GM19463 (cell line): ENCODE results near the gene ASNSD1.
A peak's percentile ranks its signal among the peaks of the same experiment; 100 is the strongest.

Source experiments
- ATAC-seq: cut with Tn5 transposase; IDR thresholded peaks from one replicate; pipeline ENCODE4 v1.9.1; 2021; ENCODE audit warnings: mild to moderate bottlenecking, moderate library complexity; ENCODE audit not compliant: unreplicated experiment

ASNSD1 gene

DNA sequence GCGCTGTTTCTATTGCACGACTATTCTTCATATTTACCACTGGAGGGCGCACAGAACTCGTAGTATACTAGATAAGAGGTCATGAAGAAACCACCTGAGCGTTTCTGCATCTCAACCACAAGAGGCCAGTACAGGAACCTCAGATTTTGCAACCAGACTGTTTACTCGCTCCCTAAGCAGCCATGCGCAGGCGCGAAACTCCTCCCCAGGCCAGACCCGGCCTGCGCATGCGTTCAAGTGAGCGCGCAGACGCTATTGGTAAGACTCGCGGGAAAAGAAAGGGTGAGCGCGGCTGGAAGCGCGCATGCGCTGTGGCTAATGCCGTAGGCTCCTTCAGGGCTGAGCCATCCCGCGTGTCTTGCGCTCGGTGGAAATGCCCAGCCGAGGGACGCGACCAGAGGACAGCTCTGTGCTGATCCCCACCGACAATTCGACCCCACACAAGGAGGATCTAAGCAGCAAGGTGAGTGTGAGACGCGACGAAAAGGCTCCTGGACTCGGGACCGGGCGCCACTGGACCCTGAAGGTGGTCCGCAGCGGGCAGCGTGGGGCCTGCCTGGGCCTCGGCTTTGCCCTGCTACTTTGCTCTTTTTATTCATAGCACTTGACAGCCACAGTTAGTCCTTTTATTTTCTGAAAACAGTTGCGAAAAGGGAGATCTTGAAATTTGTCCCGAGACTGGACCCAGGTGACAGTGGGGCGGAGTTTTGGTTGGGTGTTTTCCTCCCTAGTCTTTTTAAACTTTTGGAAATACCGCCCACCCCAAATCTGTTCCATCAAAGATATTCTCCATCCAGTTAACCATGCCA is at the start of gene ASNSD1:
Gene ASNSD1, plus strand, starts transcription at position 312 of the 809 bp plus-strand sequence. CDS start 4,674 bp downstream, outside the sequence.
- peak; percentile 91 for ATAC-seq

GRCh38 chr2:189613077-189613636 is 48.1 kb upstream of the ASNSD1 start:
- no peak for ATAC-seq

DNA sequence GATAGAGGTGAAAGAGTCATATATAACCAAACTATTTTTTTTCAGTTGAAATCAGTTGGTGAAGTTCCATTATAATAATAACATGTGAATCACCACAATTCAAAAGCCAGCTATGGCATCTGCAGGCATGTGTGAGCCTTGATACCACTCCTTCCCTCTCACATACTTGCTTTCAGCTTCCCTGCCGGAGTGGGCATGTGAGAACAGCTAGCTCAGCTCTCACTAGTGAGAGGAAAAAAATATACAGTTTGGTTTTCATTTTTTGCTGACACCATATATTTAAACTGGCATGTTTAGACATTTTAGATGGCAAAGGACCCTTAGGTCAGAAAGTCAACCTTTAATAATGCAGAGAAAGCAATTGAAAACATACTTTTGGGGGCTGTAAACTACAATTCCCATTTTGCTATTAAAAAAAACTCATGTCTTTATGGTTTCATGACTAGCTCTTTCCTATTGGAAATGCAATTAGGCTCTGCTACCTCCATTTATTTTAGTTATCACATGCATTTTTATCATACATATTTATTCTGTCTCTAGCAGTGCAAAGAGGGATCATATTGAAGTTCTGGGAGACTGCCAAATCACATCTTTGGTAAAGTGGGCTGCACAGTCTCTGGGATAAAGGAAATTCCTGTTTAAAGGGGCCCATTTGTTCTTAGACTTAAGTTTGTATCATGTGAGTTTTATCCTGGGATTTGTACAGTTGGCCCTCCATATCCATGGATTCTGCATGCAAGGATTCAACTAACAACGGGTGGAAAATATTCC is 47.4 kb upstream of the ASNSD1 start:
- ATAC-seq: no peak

DNA sequence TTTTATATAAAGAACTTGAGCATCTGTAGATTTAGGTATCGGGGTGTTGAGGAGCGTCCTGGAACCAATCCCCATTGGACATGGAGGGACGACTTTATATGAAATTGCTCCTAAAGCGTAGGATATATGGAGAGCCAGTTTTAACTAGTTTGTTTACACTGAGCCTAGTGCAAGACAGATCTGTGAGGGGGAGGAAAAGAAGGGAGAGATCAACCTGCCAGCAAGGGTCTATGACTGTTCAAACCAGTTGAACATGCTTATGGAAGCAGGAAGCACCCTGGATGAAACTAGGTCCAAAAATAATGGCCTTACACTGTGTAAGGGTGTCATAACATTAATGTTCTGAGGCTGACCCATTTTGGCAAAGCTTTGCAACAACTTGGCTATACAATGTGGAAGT is 46.7 kb upstream of the ASNSD1 start:
- ATAC-seq: no peak

GRCh38 chr2:189618197-189618596 is 43.1 kb upstream of the ASNSD1 start:
- no peak for ATAC-seq

- ATAC-seq: no peak
Measured at GRCh38 chr2:189621781-189622180, 39.5 kb upstream of the ASNSD1 start.

GRCh38 chr2:189623049-189623448 is 38.2 kb upstream of the ASNSD1 start:
- no peak for ATAC-seq

DNA sequence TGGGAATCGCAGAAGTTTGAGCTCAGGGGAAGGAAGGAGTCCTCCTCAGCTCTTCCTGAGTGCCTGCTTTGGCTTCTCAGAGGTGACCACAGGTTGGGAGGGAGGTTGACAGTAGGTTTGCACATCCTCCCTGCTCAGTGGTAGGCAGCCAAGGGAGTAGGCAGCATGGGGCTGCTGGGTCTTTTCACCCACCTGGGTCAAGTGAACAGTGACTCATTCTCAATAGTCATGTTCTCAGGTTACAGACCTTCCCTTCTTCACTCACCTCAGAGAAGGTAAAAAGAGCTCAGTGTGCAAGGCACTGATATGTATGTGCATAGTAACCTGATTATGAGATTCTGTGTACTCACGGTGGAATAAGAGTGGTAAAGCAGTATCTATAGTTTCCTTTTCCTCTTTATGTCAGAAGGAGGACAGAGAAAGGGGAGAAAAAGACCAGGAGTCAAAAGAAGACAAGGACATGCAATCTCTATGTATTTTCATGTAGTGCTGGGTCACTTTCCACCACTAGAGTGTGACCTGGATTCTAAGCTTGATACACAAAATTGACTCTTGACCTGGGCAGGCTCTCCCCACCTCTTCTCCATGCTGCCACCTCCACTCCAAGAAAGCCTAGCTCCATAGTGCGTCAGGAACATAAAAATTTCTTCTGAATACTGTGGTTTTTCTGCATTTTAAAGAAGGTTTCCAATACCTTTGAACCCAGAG is 36.5 kb upstream of the ASNSD1 start:
- no peak for ATAC-seq

GRCh38 chr2:189625636-189626035 is 35.6 kb upstream of the ASNSD1 start:
- no peak for ATAC-seq

- ATAC-seq: no peak
Measured at GRCh38 chr2:189627789-189628188, 33.5 kb upstream of the ASNSD1 start.

DNA sequence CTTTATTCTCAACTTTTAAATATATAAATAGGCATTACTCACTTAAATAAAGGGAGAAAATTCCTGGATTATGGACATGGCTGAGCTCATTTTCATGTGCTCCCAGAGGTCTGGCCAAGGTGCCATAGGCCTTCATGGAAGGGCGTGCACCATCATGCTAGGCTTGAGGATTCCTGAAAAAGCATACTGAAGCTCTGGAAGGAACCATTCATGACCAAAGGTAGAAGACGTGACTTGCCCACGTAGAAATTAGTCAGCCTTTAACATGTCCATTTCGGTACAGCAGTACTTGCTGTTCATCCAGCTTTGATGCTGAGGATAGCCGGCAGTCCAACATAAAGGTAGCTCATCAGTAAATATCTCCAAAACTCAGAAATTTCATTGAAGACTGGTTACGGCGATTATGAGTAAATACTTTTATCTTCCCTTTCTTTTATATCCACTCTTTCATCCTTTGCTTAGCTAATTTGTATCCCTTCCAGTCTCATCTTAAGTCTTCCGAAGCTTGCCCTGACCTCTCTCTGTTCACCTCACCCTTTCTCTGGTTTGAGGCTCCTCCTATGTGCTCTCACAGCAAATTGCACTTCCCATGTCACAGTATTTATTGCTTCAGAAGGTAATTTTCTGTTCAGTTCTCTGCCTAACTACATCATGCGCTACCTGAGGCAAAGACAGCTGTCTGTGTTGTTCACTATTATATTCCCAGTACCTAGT is 32.3 kb upstream of the ASNSD1 start:
- ATAC-seq: no peak

DNA sequence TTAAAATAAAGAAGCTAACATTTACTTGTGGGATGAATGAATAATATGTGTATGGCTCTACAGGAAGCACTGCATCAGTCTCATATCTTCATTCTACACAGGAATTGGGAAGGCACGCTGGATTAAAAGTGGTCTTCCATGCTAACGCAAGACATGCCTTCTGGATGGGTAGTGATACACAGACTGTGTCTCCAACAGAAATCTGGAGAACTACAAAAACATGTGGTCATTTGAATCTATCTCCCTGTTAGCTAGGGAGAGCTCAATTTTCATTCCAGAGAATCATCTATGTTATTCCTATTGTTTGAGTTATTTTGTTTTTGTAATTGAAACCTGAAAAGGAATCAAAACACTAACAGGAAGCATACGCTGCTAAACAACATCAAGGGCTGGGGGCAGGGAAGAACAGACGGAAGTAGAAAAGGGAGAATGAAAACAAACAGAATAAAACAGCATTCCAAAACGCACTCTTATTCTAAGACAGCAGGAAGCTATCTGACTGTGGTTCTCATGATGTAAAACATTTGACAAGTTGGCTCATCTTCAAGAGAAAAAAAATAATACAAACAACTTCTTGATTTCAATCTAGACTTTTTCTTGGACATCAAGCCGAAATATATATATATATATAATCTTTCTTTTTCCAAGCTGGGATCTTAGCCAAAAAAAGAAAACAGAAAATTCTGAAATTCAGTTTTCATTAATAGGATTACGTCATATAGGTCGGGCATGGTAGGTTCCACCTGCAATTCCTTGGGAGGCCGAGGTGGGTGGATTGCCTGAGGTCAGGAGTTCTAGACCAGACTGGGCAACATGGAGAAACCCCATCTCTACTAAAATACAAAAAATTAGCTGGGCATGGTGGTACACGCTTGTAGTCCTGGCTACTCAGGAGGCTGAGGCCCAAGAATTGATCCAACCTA is 31.5 kb upstream of the ASNSD1 start:
- no peak for ATAC-seq

DNA sequence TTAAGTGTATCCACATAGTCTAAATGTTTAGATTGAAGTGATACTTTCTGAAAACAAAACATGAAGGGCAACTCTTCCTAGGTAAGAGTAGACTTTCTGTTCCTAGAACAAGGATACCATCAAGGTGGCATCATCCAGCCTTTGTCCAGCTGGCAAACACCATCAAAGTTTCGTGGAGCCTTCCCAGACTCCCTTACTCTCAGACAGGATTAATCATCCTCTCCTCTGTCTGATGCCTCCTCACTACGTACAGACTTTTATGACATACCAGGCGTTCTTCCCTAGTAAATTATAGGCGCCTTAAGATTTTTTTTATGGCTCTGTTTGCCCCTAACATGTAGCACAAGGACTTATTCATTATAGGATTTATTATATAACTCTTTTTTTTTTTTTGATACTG is 29.4 kb upstream of the ASNSD1 start:
- no peak for ATAC-seq

GRCh38 chr2:189633392-189633811 is 27.9 kb upstream of the ASNSD1 start:
- ATAC-seq: no peak

- ATAC-seq: no peak
Measured at GRCh38 chr2:189635353-189635752, 25.9 kb upstream of the ASNSD1 start.

DNA sequence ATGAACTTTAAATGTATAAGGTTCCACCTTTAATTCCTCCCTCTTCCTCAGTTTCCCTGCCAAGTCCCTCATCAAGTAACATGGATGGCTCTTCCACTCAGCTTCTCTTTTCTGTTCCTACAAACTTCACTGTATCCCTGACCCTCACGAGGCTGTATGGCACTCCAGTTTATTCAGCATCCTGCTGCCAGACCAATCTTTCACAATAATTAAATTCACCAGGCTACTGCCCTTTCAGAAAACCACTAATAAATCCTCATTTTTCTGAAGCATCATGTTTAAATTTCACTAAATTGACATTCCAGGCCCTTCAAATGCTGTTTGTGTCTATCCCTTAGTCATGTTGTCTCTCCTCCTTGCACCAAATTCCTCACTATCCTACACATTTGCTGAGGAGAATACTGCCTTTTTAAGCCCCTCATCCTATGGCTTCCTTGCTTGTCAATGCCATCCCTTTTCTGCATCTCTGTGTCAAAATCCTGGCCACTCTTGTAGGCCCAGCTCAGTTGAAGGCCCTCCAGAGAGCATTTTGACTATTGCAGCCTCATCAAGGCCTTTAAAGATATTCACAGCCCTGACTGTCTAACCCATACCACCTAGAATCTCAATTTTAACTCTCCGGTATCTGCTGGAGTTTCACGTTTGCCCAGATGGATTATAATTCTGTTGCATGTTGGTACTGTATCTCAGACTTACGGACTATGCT is 22.8 kb upstream of the ASNSD1 start:
- no peak for ATAC-seq

GRCh38 chr2:189639007-189639609 is 22.2 kb upstream of the ASNSD1 start:
- no peak for ATAC-seq

DNA sequence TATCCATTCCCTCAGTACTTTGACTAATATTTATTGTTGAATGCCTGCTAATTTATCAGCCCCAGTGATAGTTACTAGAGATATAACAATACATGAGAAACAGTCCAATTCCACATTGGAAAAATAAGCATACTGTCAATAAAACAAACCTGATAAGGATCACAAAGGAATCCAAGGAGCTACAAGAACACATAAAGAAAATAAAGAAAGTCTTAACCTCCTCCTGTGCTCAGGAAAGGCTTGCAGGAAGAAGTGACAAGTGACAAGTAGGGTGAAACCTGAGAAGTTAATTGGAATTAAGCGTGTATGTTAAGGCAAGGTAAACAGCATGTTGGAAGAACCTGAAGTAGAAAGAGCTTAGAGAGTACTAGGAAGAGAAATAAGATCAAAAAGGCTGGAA is 20.3 kb upstream of the ASNSD1 start:
- no peak for ATAC-seq
